GM12801 (cell line): ENCODE data around the gene KRTAP3-1.

Experiments
- TF ChIP-seq, protein P1 (sequence below): IDR thresholded peaks from one replicate; pipeline ENCODE4 v1.5.1; 2011; ENCODE audit warnings: control low read depth; ENCODE audit not compliant: insufficient read length; ENCODE audit errors: extremely low read depth

Gene KRTAP3-1

DNA sequence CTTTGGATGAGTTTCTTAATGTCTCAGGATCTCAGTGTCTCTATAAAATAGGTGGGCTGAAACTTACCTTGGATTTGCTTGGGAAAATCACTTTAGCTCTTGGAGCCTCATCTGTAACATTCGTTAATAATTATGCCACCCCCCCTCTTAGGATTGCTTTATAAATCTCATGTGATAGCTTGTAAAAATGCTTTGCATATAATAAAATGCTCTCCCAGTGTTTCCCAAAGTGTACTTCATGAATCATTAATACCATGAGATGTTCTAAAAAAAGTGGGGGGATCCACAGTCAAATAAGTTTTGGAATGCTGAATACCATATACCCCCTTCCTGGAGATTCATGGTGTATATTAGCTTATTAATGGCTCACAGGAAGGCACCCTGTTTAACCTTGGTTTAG, 47.3 kb downstream of the KRTAP3-1 start:
- TF ChIP-seq, protein P1, sequence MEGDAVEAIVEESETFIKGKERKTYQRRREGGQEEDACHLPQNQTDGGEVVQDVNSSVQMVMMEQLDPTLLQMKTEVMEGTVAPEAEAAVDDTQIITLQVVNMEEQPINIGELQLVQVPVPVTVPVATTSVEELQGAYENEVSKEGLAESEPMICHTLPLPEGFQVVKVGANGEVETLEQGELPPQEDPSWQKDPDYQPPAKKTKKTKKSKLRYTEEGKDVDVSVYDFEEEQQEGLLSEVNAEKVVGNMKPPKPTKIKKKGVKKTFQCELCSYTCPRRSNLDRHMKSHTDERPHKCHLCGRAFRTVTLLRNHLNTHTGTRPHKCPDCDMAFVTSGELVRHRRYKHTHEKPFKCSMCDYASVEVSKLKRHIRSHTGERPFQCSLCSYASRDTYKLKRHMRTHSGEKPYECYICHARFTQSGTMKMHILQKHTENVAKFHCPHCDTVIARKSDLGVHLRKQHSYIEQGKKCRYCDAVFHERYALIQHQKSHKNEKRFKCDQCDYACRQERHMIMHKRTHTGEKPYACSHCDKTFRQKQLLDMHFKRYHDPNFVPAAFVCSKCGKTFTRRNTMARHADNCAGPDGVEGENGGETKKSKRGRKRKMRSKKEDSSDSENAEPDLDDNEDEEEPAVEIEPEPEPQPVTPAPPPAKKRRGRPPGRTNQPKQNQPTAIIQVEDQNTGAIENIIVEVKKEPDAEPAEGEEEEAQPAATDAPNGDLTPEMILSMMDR, result no peak

DNA sequence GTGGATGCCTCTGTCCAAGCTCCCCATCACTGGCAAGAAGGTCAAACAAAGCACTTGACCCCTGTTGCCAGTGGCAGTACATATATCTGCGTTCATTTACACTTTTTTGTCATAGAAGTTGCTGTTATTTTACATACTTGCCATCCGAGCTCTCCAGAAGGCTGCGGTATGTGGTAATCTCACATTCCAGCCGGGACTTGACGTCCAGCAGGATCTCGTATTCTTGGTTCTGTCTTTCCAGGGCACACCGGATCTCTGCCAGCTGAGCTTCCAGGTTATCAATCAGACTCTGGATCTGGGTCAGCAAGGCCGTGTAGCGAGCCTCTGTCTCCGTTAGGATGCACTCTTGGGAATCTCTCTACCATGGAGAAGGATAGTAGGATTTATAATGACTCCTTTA, 48.8 kb downstream of the KRTAP3-1 start:
- TF ChIP-seq, protein P1, result no peak
